Neural progenitor cell (in vitro differentiated cells): ENCODE measurements around the gene GPR65. TPM values are rescaled to one million over a fixed set of nuclear protein-coding genes. Genes with fewer than 3 reads are reported as not detected.

Experiments
- DNase-seq: peaks from one replicate; pipeline ENCODE4 v3.0.0-alpha.2; 2016; ENCODE audit warnings: low spot score
- H2AFZ ChIP-seq: fragments of 200-600 bp; sonication (generic); replicated peaks from 2 replicates; pipeline ENCODE4 v1.6.1; 2016; ENCODE audit warnings: antibody characterized with exemption
- H3F3A ChIP-seq: fragments of 200-600 bp; sonication (generic); 2 replicates; pipeline ENCODE4 v1.6.1; 2016; ENCODE audit warnings: antibody characterized with exemption, low read depth
- H3K27ac ChIP-seq: fragments of 200-600 bp; sonication (generic); 2 replicates; pipeline ENCODE4 v1.5.1; 2016; ENCODE audit warnings: mild to moderate bottlenecking
- H3K27me3 ChIP-seq: fragments of 200-600 bp; sonication (generic); 2 replicates; pipeline ENCODE4 v1.6.1; 2016; ENCODE audit warnings: mild to moderate bottlenecking, moderate library complexity
- H3K36me3 ChIP-seq: fragments of 200-600 bp; sonication (generic); 2 replicates; pipeline ENCODE4 v1.5.1; 2016
- H3K4me1 ChIP-seq: fragments of 200-600 bp; sonication (generic); 2 replicates; pipeline ENCODE4 v1.6.1; 2016; ENCODE audit warnings: mixed run types
- H3K4me2 ChIP-seq: fragments of 200-600 bp; sonication (generic); 2 replicates; pipeline ENCODE4 v1.6.1; 2016
- H3K4me3 ChIP-seq: fragments of 200-600 bp; sonication (generic); 2 replicates; pipeline ENCODE4 v1.5.1; 2016
- H3K79me2 ChIP-seq: fragments of 200-600 bp; sonication (generic); 2 replicates; pipeline ENCODE4 v1.6.1; 2016; ENCODE audit warnings: low read depth
- H3K9ac ChIP-seq: fragments of 200-600 bp; sonication (generic); 2 replicates; pipeline ENCODE4 v1.6.1; 2016
- H3K9me3 ChIP-seq: fragments of 200-600 bp; sonication (generic); 2 replicates; pipeline ENCODE4 v1.5.1; 2016; ENCODE audit warnings: low read depth
- H4K20me1 ChIP-seq: fragments of 200-600 bp; sonication (generic); 2 replicates; pipeline ENCODE4 v1.6.1; 2016; ENCODE audit warnings: low read depth
- H3K27ac Mint-ChIP-seq: 3 replicates; pipeline ENCODE4 v1.8.0; 2021; ENCODE audit warnings: mixed read lengths
- H3K27me3 Mint-ChIP-seq: 2 replicates; pipeline ENCODE4 v1.8.0; 2022; ENCODE audit warnings: low read depth, mild to moderate bottlenecking, inconsistent platforms, moderate library complexity, mixed read lengths; ENCODE audit not compliant: insufficient read depth
- H3K36me3 Mint-ChIP-seq: 3 replicates; pipeline ENCODE4 v1.8.0; 2021; ENCODE audit warnings: mixed read lengths
- H3K4me1 Mint-ChIP-seq: 3 replicates; pipeline ENCODE4 v1.8.0; 2021; ENCODE audit warnings: mixed read lengths
- H3K4me3 Mint-ChIP-seq: 3 replicates; pipeline ENCODE4 v1.8.0; 2021; ENCODE audit warnings: mild to moderate bottlenecking, moderate library complexity, mixed read lengths
- H3K9me3 Mint-ChIP-seq: 3 replicates; pipeline ENCODE4 v1.8.0; 2020; ENCODE audit warnings: mixed read lengths
- EZH2 ChIP-seq: fragments of 200-600 bp; sonication (generic); IDR thresholded peaks from 2 replicates; pipeline ENCODE4 v1.6.1; 2017; ENCODE audit warnings: antibody characterized with exemption, mild to moderate bottlenecking, moderate library complexity
- EZH2phosphoT487 ChIP-seq: fragments of 200-600 bp; sonication (generic); IDR thresholded peaks from 2 replicates; pipeline ENCODE4 v1.6.1; 2017; ENCODE audit warnings: antibody characterized with exemption
- total RNA-seq: library from RNA; depleted of rRNA; stranded (reverse); fragments of >200 nt; gene quantifications from 2 replicates; pipeline ENCODE4 v1.2.3, GENCODE V29; 2015; ENCODE audit warnings: low replicate concordance
- TF ChIP-seq, protein P1 (sequence below): fragments of 200-600 bp; sonication (generic); IDR thresholded peaks from 2 replicates; pipeline ENCODE4 v1.5.1; 2017; ENCODE audit warnings: antibody characterized with exemption, mild to moderate bottlenecking

The GPR65 gene
- total RNA-seq, 1 donor from 2014 or later, result not detected

DNA sequence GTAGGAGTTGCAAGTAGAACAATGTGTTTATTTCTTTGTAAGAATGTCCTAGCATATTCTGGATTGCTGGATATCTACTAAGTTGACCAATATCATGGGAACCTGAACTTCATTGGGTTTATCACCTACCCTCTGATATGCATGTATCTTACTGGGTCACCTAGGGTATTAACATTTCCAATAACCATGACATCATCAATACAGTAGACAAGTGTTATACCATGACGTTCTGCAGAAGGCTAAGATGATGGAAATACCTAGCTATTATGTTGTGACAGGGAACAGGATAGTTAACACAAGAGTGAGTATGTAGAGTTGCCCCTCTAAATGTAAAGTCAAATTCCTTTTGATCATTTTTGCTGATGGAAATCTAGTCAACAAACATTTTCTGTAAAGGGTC lies 26.0 kb downstream of the GPR65 start:
- H3K4me1 Mint-ChIP-seq, result peaks cover 4% of the 10 kb centered on the region
- Histone ChIP-seq H3K4me2 (no peak overlapping the region), H3F3A (no peaks in the 10 kb centered on the region), H3K27me3 (no peaks in the 10 kb centered on the region), H3K4me1 (no peaks in the 10 kb centered on the region), H3K4me3 (no peak overlapping the region), H3K27ac (no peak overlapping the region), H4K20me1 (no peaks in the 10 kb centered on the region), H3K36me3 (no peaks in the 10 kb centered on the region), H3K9me3 (no peaks in the 10 kb centered on the region), H3K9ac (no peak overlapping the region), H2AFZ (no peak overlapping the region), H3K79me2 (no peaks in the 10 kb centered on the region)
- H3K27me3 Mint-ChIP-seq, result peaks cover 2% of the 10 kb centered on the region
- no peak overlapping the region for H3K27ac Mint-ChIP-seq
- no peak for DNase-seq
- no peak overlapping the region for H3K4me3 Mint-ChIP-seq
- no peaks in the 10 kb centered on the region for H3K9me3 Mint-ChIP-seq
- no peaks in the 10 kb centered on the region for H3K36me3 Mint-ChIP-seq
- TF ChIP-seq, protein P1, sequence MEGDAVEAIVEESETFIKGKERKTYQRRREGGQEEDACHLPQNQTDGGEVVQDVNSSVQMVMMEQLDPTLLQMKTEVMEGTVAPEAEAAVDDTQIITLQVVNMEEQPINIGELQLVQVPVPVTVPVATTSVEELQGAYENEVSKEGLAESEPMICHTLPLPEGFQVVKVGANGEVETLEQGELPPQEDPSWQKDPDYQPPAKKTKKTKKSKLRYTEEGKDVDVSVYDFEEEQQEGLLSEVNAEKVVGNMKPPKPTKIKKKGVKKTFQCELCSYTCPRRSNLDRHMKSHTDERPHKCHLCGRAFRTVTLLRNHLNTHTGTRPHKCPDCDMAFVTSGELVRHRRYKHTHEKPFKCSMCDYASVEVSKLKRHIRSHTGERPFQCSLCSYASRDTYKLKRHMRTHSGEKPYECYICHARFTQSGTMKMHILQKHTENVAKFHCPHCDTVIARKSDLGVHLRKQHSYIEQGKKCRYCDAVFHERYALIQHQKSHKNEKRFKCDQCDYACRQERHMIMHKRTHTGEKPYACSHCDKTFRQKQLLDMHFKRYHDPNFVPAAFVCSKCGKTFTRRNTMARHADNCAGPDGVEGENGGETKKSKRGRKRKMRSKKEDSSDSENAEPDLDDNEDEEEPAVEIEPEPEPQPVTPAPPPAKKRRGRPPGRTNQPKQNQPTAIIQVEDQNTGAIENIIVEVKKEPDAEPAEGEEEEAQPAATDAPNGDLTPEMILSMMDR, result no peak
- TF ChIP-seq EZH2phosphoT487 (no peak), EZH2 (no peak)

DNA sequence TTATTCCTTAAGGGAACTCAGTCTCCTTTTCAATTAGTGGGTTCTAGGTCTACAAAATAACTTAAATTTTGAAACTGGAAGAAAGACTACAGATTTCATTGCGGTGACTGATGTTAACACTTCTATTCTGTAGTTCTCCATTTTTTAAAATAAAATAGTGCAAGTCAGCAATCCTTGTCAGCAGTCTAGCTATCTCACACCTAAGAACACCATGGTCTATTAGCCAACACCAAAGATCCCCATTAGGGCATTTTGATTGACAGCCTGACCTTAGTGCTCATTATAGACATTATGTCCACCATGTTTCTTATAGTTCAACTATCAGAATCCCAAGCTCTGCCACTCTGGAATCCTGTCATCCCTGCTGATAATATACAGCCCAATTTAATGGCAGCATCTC lies 27.4 kb downstream of the GPR65 start:
- Histone ChIP-seq H3K27ac (no peak overlapping the region), H3K27me3 (no peaks in the 10 kb centered on the region), H3K36me3 (no peaks in the 10 kb centered on the region), H4K20me1 (no peaks in the 10 kb centered on the region), H3K4me3 (no peak overlapping the region), H3K4me1 (peaks cover 13% of the 10 kb centered on the region), H3K9me3 (no peaks in the 10 kb centered on the region), H3K79me2 (no peaks in the 10 kb centered on the region), H3K9ac (no peak overlapping the region), H3F3A (no peaks in the 10 kb centered on the region), H3K4me2 (no peak overlapping the region), H2AFZ (no peak overlapping the region)
- no peak for DNase-seq
- H3K27me3 Mint-ChIP-seq, result peaks cover 2% of the 10 kb centered on the region
- H3K36me3 Mint-ChIP-seq, result no peaks in the 10 kb centered on the region
- H3K27ac Mint-ChIP-seq, result no peak overlapping the region
- H3K4me3 Mint-ChIP-seq, result no peak overlapping the region
- H3K4me1 Mint-ChIP-seq, result peaks cover 17% of the 10 kb centered on the region
- peaks cover 4% of the 10 kb centered on the region for H3K9me3 Mint-ChIP-seq
- no peak for TF ChIP-seq EZH2
- TF ChIP-seq, protein P1, result no peak
- TF ChIP-seq EZH2phosphoT487, result no peak

DNA sequence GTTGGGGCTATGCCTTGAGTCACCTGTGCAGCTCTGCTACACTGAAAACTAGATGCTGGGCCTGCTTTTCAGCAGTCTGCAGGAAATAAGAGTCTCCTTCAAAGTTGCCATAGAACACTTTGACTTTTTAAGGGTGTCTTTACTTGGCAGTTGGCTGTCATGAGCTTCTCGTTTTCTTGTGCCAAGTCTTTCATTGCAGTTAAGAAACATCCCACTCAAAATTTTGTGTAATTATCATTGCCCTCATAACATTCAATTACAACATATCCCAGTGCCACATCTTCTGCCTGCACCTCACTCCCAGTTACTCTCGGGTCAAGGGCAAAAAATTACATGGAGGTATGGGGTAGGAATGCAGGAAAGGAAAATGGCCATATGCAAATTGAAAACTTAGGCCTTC lies 29.1 kb downstream of the GPR65 start:
- H3K36me3 ChIP-seq, result no peaks in the 10 kb centered on the region
- Mint-ChIP-seq H3K36me3 (no peaks in the 10 kb centered on the region), H3K4me3 (no peak overlapping the region), H3K9me3 (peaks cover 4% of the 10 kb centered on the region), H3K4me1 (peaks cover 23% of the 10 kb centered on the region), H3K27me3 (peaks cover 2% of the 10 kb centered on the region), H3K27ac (no peak overlapping the region)
- no peak for DNase-seq
- no peaks in the 10 kb centered on the region for H3K27me3 ChIP-seq
- no peaks in the 10 kb centered on the region for H3F3A ChIP-seq
- H2AFZ ChIP-seq, result no peak overlapping the region
- H3K4me1 ChIP-seq, result peaks cover 15% of the 10 kb centered on the region
- H3K9me3 ChIP-seq, result no peaks in the 10 kb centered on the region
- H3K4me2 ChIP-seq, result no peak overlapping the region
- no peaks in the 10 kb centered on the region for H3K79me2 ChIP-seq
- no peak overlapping the region for H3K27ac ChIP-seq
- H4K20me1 ChIP-seq, result no peaks in the 10 kb centered on the region
- no peak overlapping the region for H3K9ac ChIP-seq
- TF ChIP-seq EZH2, result no peak
- no peak for TF ChIP-seq EZH2phosphoT487
- TF ChIP-seq, protein P1, result no peak
- H3K4me3 ChIP-seq, result no peak overlapping the region
